DND-41 (cell line): Measurements from ENCODE around the gene PPP3CA.
A peak's percentile ranks its signal among the peaks of the same experiment; 100 is the strongest.

Source experiments
- CTCF ChIP-seq: IDR thresholded peaks from 2 replicates; pipeline ENCODE4 v1.5.1; 2012; ENCODE audit warnings: borderline replicate concordance, low read length, moderate library complexity, mild to moderate bottlenecking; ENCODE audit not compliant: poor library complexity, severe bottlenecking; ENCODE audit errors: extremely low read depth
- EZH2 ChIP-seq: IDR thresholded peaks from 3 replicates; pipeline ENCODE4 v1.6.1; 2012; ENCODE audit warnings: borderline replicate concordance, low read depth, mild to moderate bottlenecking, moderate library complexity, low read length, inconsistent platforms; ENCODE audit not compliant: severe bottlenecking

DNA sequence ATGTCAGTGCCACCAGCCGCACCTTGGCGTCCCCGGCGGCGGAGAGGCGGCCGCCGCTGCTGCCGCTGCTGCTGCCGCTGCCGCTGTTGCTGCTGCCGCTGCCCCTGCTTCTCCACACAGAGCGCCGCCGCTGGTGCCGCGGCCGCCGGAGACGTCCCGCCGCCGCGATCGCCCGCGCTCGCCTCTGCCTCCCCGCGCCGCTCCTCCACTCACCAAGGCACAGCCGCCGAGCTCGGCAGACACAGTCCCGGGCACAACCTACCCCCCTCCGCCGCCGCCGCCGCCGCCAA lies at the start of gene PPP3CA:
- TF ChIP-seq CTCF: peak; percentile 13
- no peak for TF ChIP-seq EZH2
